RWPE1 (cell line): ENCODE measurements around the gene ZC3H12A.

ENCODE experiments used
- CTCF ChIA-PET: fragments of 350-600 bp; sonication (Branson Sonifier 250); formaldehyde crosslinking; extraction: SDS; loops from one replicate; lab custom pipeline; 2021; lab: Yijun Ruan, JAX
- POLR2A ChIA-PET: fragments of 400-600 bp; formaldehyde crosslinking; extraction: SDS; loops from one replicate; lab custom pipeline; 2020; ENCODE audit warnings: antibody characterized with exemption; ENCODE audit not compliant: low non-redundant PET; lab: Yijun Ruan, JAX
- DNase-seq: peaks from one replicate; pipeline ENCODE4 v3.0.0; 2012; ENCODE audit warnings: low spot score
- H3K27ac ChIP-seq: fragments of 450-650 bp; 2 replicates; pipeline ENCODE4 v1.5.1; 2017
- CTCF ChIP-seq: fragments of 450-650 bp; conservative IDR thresholded peaks from 2 replicates; pipeline ENCODE4 v1.5.1; 2017; ENCODE audit warnings: low read depth, mild to moderate bottlenecking

Gene ZC3H12A

GRCh38 chr1:37442139-37442538 lies 32.2 kb upstream of the ZC3H12A start:
- no peak overlapping the region for H3K27ac ChIP-seq
- TF ChIP-seq CTCF = no peak
- ChIA-PET POLR2A (no interaction called here), CTCF (no interaction called here)
- no peak for DNase-seq

- no peak for TF ChIP-seq CTCF
- no peak overlapping the region for H3K27ac ChIP-seq
- ChIA-PET POLR2A (no interaction called here), CTCF (no interaction called here)
- no peak for DNase-seq
Observed at GRCh38 chr1:37442644-37443043, 31.7 kb upstream of the ZC3H12A start.

GRCh38 chr1:37446874-37447273 lies 27.5 kb upstream of the ZC3H12A start:
- CTCF ChIA-PET = no interaction called here
- DNase-seq = no peak
- POLR2A ChIA-PET = no interaction called here
- H3K27ac ChIP-seq = no peak overlapping the region
- TF ChIP-seq CTCF = no peak

- H3K27ac ChIP-seq = peak overlapping the region; percentile 0; the same call in 1 of the 2 replicates
- TF ChIP-seq CTCF = no peak
- ChIA-PET POLR2A (no interaction called here), CTCF (interaction anchor here (0.6 kb wide), 2 partner anchors 798 to 1632 kb away, joined by 3 read pairs; no protein-coding TSS in a partner anchor)
- no peak for DNase-seq
Observed at GRCh38 chr1:37448185-37448584, 26.2 kb upstream of the ZC3H12A start.

- no peak for TF ChIP-seq CTCF
Observed at GRCh38 chr1:37448691-37449417, 25.5 kb upstream of the ZC3H12A start.

GRCh38 chr1:37449936-37450335 lies 24.4 kb upstream of the ZC3H12A start:
- POLR2A ChIA-PET = no interaction called here
- no peak for TF ChIP-seq CTCF
- no peak overlapping the region for H3K27ac ChIP-seq
- CTCF ChIA-PET = interaction anchor here (1.2 kb wide), 1 partner anchor 16 kb away, joined by 4 read pairs; no protein-coding TSS in a partner anchor
- no peak for DNase-seq

More at GRCh38 chr1:37448691-37449417, 25.5 kb upstream of the ZC3H12A start:
- peak; percentile 71 for DNase-seq
- CTCF ChIA-PET = interaction anchor here (0.6 to 1.2 kb wide), 3 partner anchors 14 to 873 kb away, joined by 4 to 5 read pairs (median 4); no protein-coding TSS in a partner anchor
- H3K27ac ChIP-seq = peak overlapping the region; percentile 0; the same call in 1 of the 2 replicates
- POLR2A ChIA-PET = interaction anchor here (0.6 kb wide), 1 partner anchor 32 kb away, joined by 5 read pairs; no protein-coding TSS in a partner anchor
